Spleen (tissue), 7 donors: ENCODE data around the gene ARFGEF2.

Experiments
- POLR2A ChIP-seq, 3 donors: fragments of 450-650 bp; IDR thresholded peaks; one replicate each; pipeline ENCODE4 v1.5.1; 2017; ENCODE audit warnings: antibody characterized with exemption in 3 of 3, mild to moderate bottlenecking in 1 of 3
- TF ChIP-seq, protein P1 (sequence below), 11 experiments: fragments of 200-600 bp in 7 of 11; fragments of 450-650 bp in 4 of 11; sonication (generic) in 4 of 11; IDR thresholded peaks in 8 of 11; conservative IDR thresholded peaks in 3 of 11; 1 replicate in 7 of 11; 2 replicates in 4 of 11; pipeline versions ENCODE4 v1.4.0 to v1.8.0; 2016 to 2021; ENCODE audit warnings: antibody characterized with exemption in 11 of 11, inconsistent platforms in 4 of 11, mild to moderate bottlenecking in 1 of 11
- donor health status: DM: no; HTN: no; CAD: no; lungs with moderate emphysema.
- donor health status: DM: no; HTN: no; CAD: no.
- donor health status: DM: no; HTN: no; CAD: no.

GRCh38 chr20:48875233-48875913, 46.1 kb upstream of the ARFGEF2 start:
- TF ChIP-seq, protein P1, sequence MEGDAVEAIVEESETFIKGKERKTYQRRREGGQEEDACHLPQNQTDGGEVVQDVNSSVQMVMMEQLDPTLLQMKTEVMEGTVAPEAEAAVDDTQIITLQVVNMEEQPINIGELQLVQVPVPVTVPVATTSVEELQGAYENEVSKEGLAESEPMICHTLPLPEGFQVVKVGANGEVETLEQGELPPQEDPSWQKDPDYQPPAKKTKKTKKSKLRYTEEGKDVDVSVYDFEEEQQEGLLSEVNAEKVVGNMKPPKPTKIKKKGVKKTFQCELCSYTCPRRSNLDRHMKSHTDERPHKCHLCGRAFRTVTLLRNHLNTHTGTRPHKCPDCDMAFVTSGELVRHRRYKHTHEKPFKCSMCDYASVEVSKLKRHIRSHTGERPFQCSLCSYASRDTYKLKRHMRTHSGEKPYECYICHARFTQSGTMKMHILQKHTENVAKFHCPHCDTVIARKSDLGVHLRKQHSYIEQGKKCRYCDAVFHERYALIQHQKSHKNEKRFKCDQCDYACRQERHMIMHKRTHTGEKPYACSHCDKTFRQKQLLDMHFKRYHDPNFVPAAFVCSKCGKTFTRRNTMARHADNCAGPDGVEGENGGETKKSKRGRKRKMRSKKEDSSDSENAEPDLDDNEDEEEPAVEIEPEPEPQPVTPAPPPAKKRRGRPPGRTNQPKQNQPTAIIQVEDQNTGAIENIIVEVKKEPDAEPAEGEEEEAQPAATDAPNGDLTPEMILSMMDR (IDR thresholded peaks at IDR 0.05 in 8 of 11, conservative IDR thresholded peaks at IDR 0.05 in 3 of 11) = no peak
- no peak for TF ChIP-seq POLR2A (IDR thresholded peaks at IDR 0.05)
